ENCODE measurements around the gene NOC4L. TPM values are rescaled to one million over a fixed set of nuclear protein-coding genes. Genes with fewer than 3 reads are reported as not detected.

The NOC4L gene
- total RNA-seq, 1 donor from 2014 or later = 29.1 TPM

DNA sequence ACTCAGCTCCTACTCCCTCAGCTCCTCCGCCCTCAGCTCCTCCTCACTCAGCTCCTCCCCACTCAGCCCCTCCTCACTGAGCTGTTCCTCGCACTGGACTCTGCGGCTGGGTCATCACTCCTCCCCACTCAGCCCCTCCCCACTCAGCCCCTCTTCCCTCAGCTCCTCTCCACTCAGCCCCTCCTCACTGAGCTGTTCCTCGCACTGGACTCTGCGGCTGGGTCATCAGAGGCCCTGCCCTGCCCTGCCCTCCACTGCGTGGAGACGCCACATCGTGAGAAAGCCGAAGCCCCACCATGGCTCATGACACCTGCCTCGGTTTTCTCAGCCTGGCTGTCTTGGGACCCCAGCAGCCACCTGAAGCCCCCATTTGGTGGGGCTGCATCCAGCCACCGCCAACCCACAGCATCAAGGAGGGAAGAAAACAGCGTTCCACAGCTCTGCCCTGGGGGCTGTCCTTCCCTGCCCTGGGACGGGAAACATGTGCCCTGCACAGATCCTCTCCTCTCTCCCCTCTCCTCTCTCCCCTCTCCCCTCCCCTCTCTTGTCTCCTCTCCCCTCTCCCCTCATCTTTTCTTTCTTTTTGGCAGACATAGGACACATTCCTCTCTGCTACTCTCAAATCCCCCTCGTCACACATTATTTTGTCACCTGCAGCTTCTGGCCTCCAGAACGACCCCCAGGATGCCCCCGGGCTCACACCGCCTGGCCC lies 17.7 kb downstream of the NOC4L start:
- H3K36me3 Mint-ChIP-seq (ENCODE audit: low read depth) = no peaks in the 10 kb centered on the region
- H3K9me3 Mint-ChIP-seq = no peaks in the 10 kb centered on the region
- H3K27me3 Mint-ChIP-seq = no peaks in the 10 kb centered on the region
- no peak for TF ChIP-seq CTCF (IDR thresholded peaks at IDR 0.05)
- intact Hi-C loops (cut with micrococcal nuclease) = no loop called here
- ATAC-seq (ENCODE audit: low read depth) (no peak), DNase-seq (no peak)
- ChIA-PET CTCF (interaction anchor here (1.2 to 1.4 kb wide), 2 partner anchors 8 to 453 kb away, joined by 3 to 6 read pairs; no protein-coding TSS in a partner anchor), POLR2A (interaction anchor here (0.7 kb wide), 1 partner anchor 330 kb away, joined by 6 read pairs; no protein-coding TSS in a partner anchor)
- no peaks in the 10 kb centered on the region for H3K4me1 Mint-ChIP-seq
- no peak overlapping the region for H3K27ac Mint-ChIP-seq
- no peak overlapping the region for H3K4me3 Mint-ChIP-seq

GRCh38 chr12:132162508-132163031 lies 18.3 kb downstream of the NOC4L start:
- Mint-ChIP-seq H3K4me3 (no peak overlapping the region), H3K27ac (no peak overlapping the region), H3K9me3 (no peaks in the 10 kb centered on the region), H3K4me1 (no peaks in the 10 kb centered on the region), H3K27me3 (no peaks in the 10 kb centered on the region), H3K36me3 (ENCODE audit: low read depth) (no peaks in the 10 kb centered on the region)
- POLR2A ChIA-PET = interaction anchor here (0.7 kb wide), 1 partner anchor 330 kb away, joined by 6 read pairs; no protein-coding TSS in a partner anchor
- intact Hi-C loops (cut with micrococcal nuclease) = no loop called here
- DNase-seq (no peak), ATAC-seq (ENCODE audit: low read depth) (no peak)
- no peak for TF ChIP-seq CTCF (IDR thresholded peaks at IDR 0.05)
- CTCF ChIA-PET = interaction anchor here (1.4 kb wide), 1 partner anchor 9 kb away, joined by 6 read pairs; no protein-coding TSS in a partner anchor

GRCh38 chr12:132163041-132163910 lies 19.0 kb downstream of the NOC4L start:
- DNase-seq (no peak), ATAC-seq (ENCODE audit: low read depth) (no peak)
- Mint-ChIP-seq H3K4me1 (no peaks in the 10 kb centered on the region), H3K27me3 (no peaks in the 10 kb centered on the region), H3K4me3 (no peak overlapping the region), H3K27ac (no peak overlapping the region), H3K36me3 (ENCODE audit: low read depth) (no peaks in the 10 kb centered on the region), H3K9me3 (no peaks in the 10 kb centered on the region)
- ChIA-PET CTCF (interaction anchor here (1.4 kb wide), 1 partner anchor 10 kb away, joined by 6 read pairs; no protein-coding TSS in a partner anchor), POLR2A (no interaction called here)
- intact Hi-C loops (cut with micrococcal nuclease) = no loop called here
- no peak for TF ChIP-seq CTCF (IDR thresholded peaks at IDR 0.05)

- no peaks in the 10 kb centered on the region for H3K4me1 Mint-ChIP-seq
- TF ChIP-seq CTCF (IDR thresholded peaks at IDR 0.05) = no peak
- H3K27me3 Mint-ChIP-seq = no peaks in the 10 kb centered on the region
- H3K36me3 Mint-ChIP-seq (ENCODE audit: low read depth) = no peaks in the 10 kb centered on the region
- H3K4me3 Mint-ChIP-seq = no peak overlapping the region
- no peak for ATAC-seq (ENCODE audit: low read depth)
- intact Hi-C loops (cut with micrococcal nuclease) = no loop called here
- H3K27ac Mint-ChIP-seq = no peak overlapping the region
- no peak for DNase-seq
- ChIA-PET POLR2A (no interaction called here), CTCF (no interaction called here)
- H3K9me3 Mint-ChIP-seq = no peaks in the 10 kb centered on the region
These were observed 19.6 kb downstream of the NOC4L start for GRCh38 chr12:132163911-132164288.

GRCh38 chr12:132164426-132164825 lies 20.2 kb downstream of the NOC4L start:
- TF ChIP-seq CTCF (IDR thresholded peaks at IDR 0.05) = no peak
- no peak for ATAC-seq (ENCODE audit: low read depth)
- Mint-ChIP-seq H3K36me3 (ENCODE audit: low read depth) (no peaks in the 10 kb centered on the region), H3K27me3 (no peaks in the 10 kb centered on the region), H3K4me1 (no peaks in the 10 kb centered on the region), H3K4me3 (no peak overlapping the region), H3K27ac (no peak overlapping the region), H3K9me3 (no peaks in the 10 kb centered on the region)
- ChIA-PET POLR2A (no interaction called here), CTCF (no interaction called here)
- no peak for DNase-seq
- intact Hi-C loops (cut with micrococcal nuclease) = no loop called here
